SK-N-SH treated with all-trans-retinoic acid at 6 μM for 48 hours (cell line): Measurements from ENCODE around the gene JUN.

Source experiments
- ATAC-seq: fragments of 200-7000 bp; cut with Tn5 transposase; 3 replicates; pipeline ENCODE4 v1.9.1; 2020; ENCODE audit warnings: mild to moderate bottlenecking, moderate library complexity
- BACH2 ChIP-seq: fragments of 250-450 bp; sonication (Bioruptor Pico); IDR thresholded peaks from 2 replicates; pipeline ENCODE4 v1.9.0; 2021; ENCODE audit warnings: mild to moderate bottlenecking, borderline replicate concordance
- CSDC2 ChIP-seq: fragments of 250-450 bp; sonication (Bioruptor Pico); IDR thresholded peaks from 2 replicates; pipeline ENCODE4 v1.5.0; 2020; ENCODE audit warnings: mild to moderate bottlenecking, moderate library complexity
- ESRRG ChIP-seq: fragments of 250-450 bp; sonication (Bioruptor Pico); IDR thresholded peaks from 2 replicates; pipeline ENCODE4 v1.6.1; 2021; ENCODE audit warnings: mild to moderate bottlenecking
- ISL1 ChIP-seq: fragments of 250-450 bp; sonication (Bioruptor Pico); IDR thresholded peaks from 2 replicates; pipeline ENCODE4 v2.1.2; 2022; ENCODE audit warnings: mild to moderate bottlenecking, moderate library complexity
- OSR1 ChIP-seq: fragments of 250-450 bp; sonication (Bioruptor Pico); IDR thresholded peaks from 2 replicates; pipeline ENCODE4 v1.8.0; 2022; ENCODE audit warnings: moderate library complexity, mild to moderate bottlenecking, inconsistent platforms
- PATZ1 ChIP-seq: fragments of 250-450 bp; sonication (Bioruptor Pico); IDR thresholded peaks from 2 replicates; pipeline ENCODE4 v1.8.0; 2020; ENCODE audit warnings: mild to moderate bottlenecking, moderate library complexity, borderline replicate concordance
- PPARA ChIP-seq: fragments of 250-450 bp; sonication (Bioruptor Pico); IDR thresholded peaks from 2 replicates; pipeline ENCODE4 v1.5.0; 2020; ENCODE audit warnings: mild to moderate bottlenecking, borderline replicate concordance
- RARB ChIP-seq: fragments of 250-450 bp; sonication (Bioruptor Pico); IDR thresholded peaks from 2 replicates; pipeline ENCODE4 v1.8.0; 2021; ENCODE audit warnings: mild to moderate bottlenecking, moderate library complexity
- SNAI2 ChIP-seq: fragments of 250-450 bp; sonication (Bioruptor Pico); IDR thresholded peaks from 2 replicates; pipeline ENCODE4 v1.5.0; 2020; ENCODE audit warnings: mild to moderate bottlenecking, moderate library complexity
- TCF4 ChIP-seq: fragments of 250-450 bp; sonication (Bioruptor Pico); IDR thresholded peaks from 2 replicates; pipeline ENCODE4 v1.8.0; 2021; ENCODE audit warnings: mild to moderate bottlenecking, moderate library complexity, borderline replicate concordance
- TOX ChIP-seq: fragments of 250-450 bp; sonication (Bioruptor Pico); IDR thresholded peaks from 2 replicates; pipeline ENCODE4 v1.8.0; 2021; ENCODE audit warnings: mild to moderate bottlenecking, moderate library complexity, borderline replicate concordance
- TSHZ2 ChIP-seq: fragments of 250-450 bp; sonication (Bioruptor Pico); IDR thresholded peaks from 2 replicates; pipeline ENCODE4 v1.5.0; 2020; ENCODE audit warnings: mild to moderate bottlenecking, moderate library complexity
- ZC3H10 ChIP-seq: fragments of 250-450 bp; sonication (Bioruptor Pico); IDR thresholded peaks from 2 replicates; pipeline ENCODE4 v1.5.1; 2021; ENCODE audit warnings: mild to moderate bottlenecking, moderate library complexity
- ZFP30 ChIP-seq: fragments of 450-650 bp; formaldehyde crosslinking; IDR thresholded peaks from 2 replicates; pipeline ENCODE4 v1.5.0; 2022; ENCODE audit warnings: mild to moderate bottlenecking, moderate library complexity
- ZNF565 ChIP-seq: fragments of 450-650 bp; formaldehyde crosslinking; conservative IDR thresholded peaks from 2 replicates; pipeline ENCODE4 v1.5.0; 2020; ENCODE audit warnings: low read depth, mild to moderate bottlenecking, moderate library complexity
- ZNF70 ChIP-seq: fragments of 450-650 bp; formaldehyde crosslinking; IDR thresholded peaks from 2 replicates; pipeline ENCODE4 v1.5.0; 2020; ENCODE audit warnings: mild to moderate bottlenecking, moderate library complexity
- ZNF8 ChIP-seq: fragments of 450-650 bp; formaldehyde crosslinking; IDR thresholded peaks from 2 replicates; pipeline ENCODE4 v1.5.0; 2020; ENCODE audit warnings: mild to moderate bottlenecking, moderate library complexity
- TF ChIP-seq, protein P1 (sequence below): fragments of 250-450 bp; sonication (Bioruptor Pico); IDR thresholded peaks from 2 replicates; pipeline ENCODE4 v1.5.1; 2021; ENCODE audit warnings: mild to moderate bottlenecking, moderate library complexity
- TF ChIP-seq, protein P2 (sequence below): fragments of 250-450 bp; sonication (Bioruptor Pico); IDR thresholded peaks from 2 replicates; pipeline ENCODE4 v1.5.1; 2020; ENCODE audit warnings: low read depth, mild to moderate bottlenecking, moderate library complexity

The JUN gene

DNA sequence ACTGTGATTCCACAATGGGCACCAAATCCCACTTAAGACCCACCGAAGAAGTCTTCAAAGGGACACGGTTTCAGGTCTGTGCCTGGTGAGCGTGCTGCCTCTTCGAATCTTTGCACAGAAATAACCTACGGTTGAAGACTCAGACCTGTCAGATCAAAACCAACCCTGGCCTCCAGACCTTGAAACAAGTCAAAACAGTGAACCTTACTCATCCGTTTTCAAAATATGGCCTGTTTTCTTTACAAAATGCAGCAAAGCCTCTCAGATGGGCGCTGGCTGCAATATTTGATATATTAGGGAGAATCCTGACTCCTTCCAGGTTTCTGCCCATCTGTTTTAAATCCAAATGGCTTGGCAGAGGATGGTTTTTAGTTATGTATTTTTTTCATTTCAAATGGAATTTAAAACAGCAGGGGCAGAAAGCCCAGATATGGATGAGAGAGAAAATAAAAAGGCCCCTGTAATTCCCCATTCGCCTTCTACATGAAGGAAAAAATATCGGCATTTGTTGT is 14.0 kb downstream of the JUN start:
- TF ChIP-seq ISL1 (CRISPR knock-in tag) (no peak), ZNF8 (CRISPR knock-in tag) (no peak), ZFP30 (no peak), ZC3H10 (CRISPR knock-in tag) (no peak), TOX (CRISPR knock-in tag) (no peak), SNAI2 (no peak), PATZ1 (CRISPR knock-in tag) (no peak), PPARA (CRISPR knock-in tag) (no peak), TCF4 (no peak), ZNF565 (CRISPR knock-in tag) (no peak)
- TF ChIP-seq, protein P1, sequence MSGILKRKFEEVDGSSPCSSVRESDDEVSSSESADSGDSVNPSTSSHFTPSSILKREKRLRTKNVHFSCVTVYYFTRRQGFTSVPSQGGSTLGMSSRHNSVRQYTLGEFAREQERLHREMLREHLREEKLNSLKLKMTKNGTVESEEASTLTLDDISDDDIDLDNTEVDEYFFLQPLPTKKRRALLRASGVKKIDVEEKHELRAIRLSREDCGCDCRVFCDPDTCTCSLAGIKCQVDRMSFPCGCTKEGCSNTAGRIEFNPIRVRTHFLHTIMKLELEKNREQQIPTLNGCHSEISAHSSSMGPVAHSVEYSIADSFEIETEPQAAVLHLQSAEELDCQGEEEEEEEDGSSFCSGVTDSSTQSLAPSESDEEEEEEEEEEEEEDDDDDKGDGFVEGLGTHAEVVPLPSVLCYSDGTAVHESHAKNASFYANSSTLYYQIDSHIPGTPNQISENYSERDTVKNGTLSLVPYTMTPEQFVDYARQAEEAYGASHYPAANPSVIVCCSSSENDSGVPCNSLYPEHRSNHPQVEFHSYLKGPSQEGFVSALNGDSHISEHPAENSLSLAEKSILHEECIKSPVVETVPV (CRISPR knock-in tag) = no peak

DNA sequence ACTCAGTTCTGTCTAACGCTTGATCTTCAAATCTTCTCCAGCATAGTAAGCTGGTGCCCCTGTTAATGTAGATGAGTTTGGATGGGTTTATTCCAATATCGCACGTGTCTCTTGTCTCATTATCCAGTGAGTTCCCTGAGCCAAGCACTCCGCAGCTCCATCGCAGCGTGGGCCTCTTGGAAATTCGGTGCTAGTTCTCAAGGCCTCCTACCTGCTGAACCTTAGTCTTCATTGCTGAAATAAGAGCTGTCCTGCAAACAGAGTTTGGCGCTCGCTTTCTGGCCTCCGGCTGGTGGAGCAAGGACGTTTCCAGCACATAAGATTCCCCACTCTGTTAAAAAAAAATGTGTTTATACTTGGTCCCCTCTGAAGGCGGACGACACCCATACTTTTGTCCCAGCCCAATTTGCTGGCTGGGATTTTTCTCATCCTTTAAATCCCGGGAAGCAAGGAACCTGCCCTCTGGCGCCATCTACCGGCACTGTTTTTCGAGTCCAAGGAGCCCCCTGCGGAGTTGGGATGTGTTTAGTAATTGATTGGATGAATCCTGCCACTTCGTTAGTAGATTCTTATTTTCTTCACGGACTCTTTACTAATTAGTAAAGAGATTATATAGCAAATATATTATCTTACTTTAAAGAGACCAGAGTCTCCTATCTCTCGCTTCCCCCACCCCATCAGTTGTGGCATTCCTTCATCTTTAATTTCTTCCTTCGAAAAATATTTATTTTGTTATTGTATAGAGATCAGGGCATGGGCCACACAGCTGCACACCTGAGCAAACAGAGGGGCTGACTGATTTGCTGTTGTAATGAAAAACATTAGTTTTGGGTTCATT is 14.7 kb downstream of the JUN start:
- TF ChIP-seq ZC3H10 (CRISPR knock-in tag) (no peak), SNAI2 (no peak), TSHZ2 (no peak), ZNF8 (CRISPR knock-in tag) (no peak), BACH2 (CRISPR knock-in tag) (no peak), PPARA (CRISPR knock-in tag) (no peak), CSDC2 (CRISPR knock-in tag) (no peak), TOX (CRISPR knock-in tag) (no peak), ZFP30 (no peak), ZNF70 (CRISPR knock-in tag) (no peak), ISL1 (CRISPR knock-in tag) (no peak)
- TF ChIP-seq, protein P2, sequence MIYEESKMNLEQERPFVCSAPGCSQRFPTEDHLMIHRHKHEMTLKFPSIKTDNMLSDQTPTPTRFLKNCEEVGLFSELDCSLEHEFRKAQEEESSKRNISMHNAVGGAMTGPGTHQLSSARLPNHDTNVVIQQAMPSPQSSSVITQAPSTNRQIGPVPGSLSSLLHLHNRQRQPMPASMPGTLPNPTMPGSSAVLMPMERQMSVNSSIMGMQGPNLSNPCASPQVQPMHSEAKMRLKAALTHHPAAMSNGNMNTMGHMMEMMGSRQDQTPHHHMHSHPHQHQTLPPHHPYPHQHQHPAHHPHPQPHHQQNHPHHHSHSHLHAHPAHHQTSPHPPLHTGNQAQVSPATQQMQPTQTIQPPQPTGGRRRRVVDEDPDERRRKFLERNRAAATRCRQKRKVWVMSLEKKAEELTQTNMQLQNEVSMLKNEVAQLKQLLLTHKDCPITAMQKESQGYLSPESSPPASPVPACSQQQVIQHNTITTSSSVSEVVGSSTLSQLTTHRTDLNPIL (CRISPR knock-in tag) = no peak
- peak; percentile 67 for ATAC-seq

More for the DNA sequence above, 14.0 kb downstream of the JUN start:
- ATAC-seq = peak; percentile 56

DNA sequence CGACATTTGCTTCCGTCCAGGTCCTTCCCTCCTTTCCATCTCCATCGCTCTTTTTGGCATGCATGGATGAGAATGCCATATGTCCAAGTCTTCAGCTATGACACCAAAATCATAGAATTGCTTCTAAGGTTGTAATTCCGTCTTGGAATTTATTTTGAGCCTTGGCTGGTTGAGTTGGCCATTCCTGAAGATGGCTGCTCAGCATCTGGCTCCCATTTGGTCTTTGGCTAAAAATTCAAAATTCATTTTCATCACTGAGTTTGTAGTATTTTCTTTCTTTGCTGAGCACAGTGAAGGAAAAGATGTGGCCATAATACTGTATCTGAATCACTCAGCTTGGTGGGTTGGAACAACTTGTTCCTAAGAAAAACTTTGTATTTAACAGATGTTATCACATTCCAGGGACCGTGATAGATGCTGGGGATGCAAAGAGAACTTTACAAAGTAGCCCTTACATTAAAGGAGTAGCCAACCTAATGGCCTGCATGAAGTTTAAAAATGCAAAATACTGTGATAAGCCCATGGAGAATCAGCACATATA is 15.6 kb downstream of the JUN start:
- no peak for ATAC-seq
- TF ChIP-seq, protein P2 (CRISPR knock-in tag) = no peak
- TF ChIP-seq ESRRG (CRISPR knock-in tag) (no peak), OSR1 (CRISPR knock-in tag) (no peak), PPARA (CRISPR knock-in tag) (no peak), RARB (no peak), ISL1 (CRISPR knock-in tag) (no peak), ZNF565 (CRISPR knock-in tag) (no peak), ZNF8 (CRISPR knock-in tag) (no peak), TSHZ2 (no peak), TCF4 (no peak)
- TF ChIP-seq, protein P1 (CRISPR knock-in tag) = no peak
